Activated CD8-positive, alpha-beta memory T cell treated with anti-CD3 and anti-CD28 coated beads, Interleukin-2, amount 50 U/mL, for 24 hours (primary cell): ENCODE data around the gene PJA2.
"Not testable (repeated sequence)": the region's sequence is repeated elsewhere in the genome, so short reads cannot be mapped to it uniquely, and the experiment has no call there.

Source experiments
- DNase-seq: peaks from one replicate; pipeline ENCODE4 v3.0.0-alpha.2; 2020; ENCODE audit errors: extremely low read depth

Gene PJA2

GRCh38 chr5:109409844-109410388 lies at the start of gene PJA2:
Gene PJA2 (minus strand): TSS chr5:109409974. CDS start chr5:109383433, 26,541 bp downstream.
- peak; percentile 89 for DNase-seq

GRCh38 chr5:109455598-109456096 lies 45.9 kb upstream of the PJA2 start:
- DNase-seq: no peak

GRCh38 chr5:109454731-109455505 lies 45.1 kb upstream of the PJA2 start:
- no peak for DNase-seq

GRCh38 chr5:109453251-109453650 lies 43.5 kb upstream of the PJA2 start:
- DNase-seq: no peak

GRCh38 chr5:109452661-109453060 lies 42.9 kb upstream of the PJA2 start:
- no peak for DNase-seq

GRCh38 chr5:109451146-109451545 lies 41.4 kb upstream of the PJA2 start:
- no peak for DNase-seq

GRCh38 chr5:109450129-109450877 lies 40.5 kb upstream of the PJA2 start:
- DNase-seq: no peak

GRCh38 chr5:109448838-109449237 lies 39.1 kb upstream of the PJA2 start:
- no peak for DNase-seq

GRCh38 chr5:109439590-109439989 lies 29.8 kb upstream of the PJA2 start:
- DNase-seq: no peak

GRCh38 chr5:109426075-109426474 lies 16.3 kb upstream of the PJA2 start:
- no peak for DNase-seq

GRCh38 chr5:109425521-109425920 lies 15.7 kb upstream of the PJA2 start:
- DNase-seq: not testable (repeated sequence)

GRCh38 chr5:109421956-109422355 lies 12.2 kb upstream of the PJA2 start:
- DNase-seq: no peak

GRCh38 chr5:109418712-109419352 lies 9.1 kb upstream of the PJA2 start:
- no peak for DNase-seq

- DNase-seq: no peak
These were observed 7.1 kb upstream of the PJA2 start for GRCh38 chr5:109416882-109417281.

GRCh38 chr5:109413921-109414461 lies 4.2 kb upstream of the PJA2 start:
- not testable (repeated sequence) for DNase-seq

- DNase-seq: no peak
These were observed 3.7 kb upstream of the PJA2 start for GRCh38 chr5:109413458-109413857.

GRCh38 chr5:109412981-109413402 lies 3.2 kb upstream of the PJA2 start:
- no peak for DNase-seq

- DNase-seq: no peak
These were observed 1.9 kb upstream of the PJA2 start for GRCh38 chr5:109411627-109412026.

- DNase-seq: no peak
These were observed 1.4 kb upstream of the PJA2 start for GRCh38 chr5:109411149-109411514.

- no peak for DNase-seq
These were observed 795 bp upstream of the PJA2 start for GRCh38 chr5:109410389-109411148.
